H9 (cell line): ENCODE data around the gene SLCO2A1. TPM values are rescaled to one million over a fixed set of nuclear protein-coding genes. Genes with fewer than 3 reads are reported as not detected.

Experiments
- DNase-seq: peaks from one replicate; pipeline ENCODE4 v3.0.0-alpha.2; 2017
- H2AFZ ChIP-seq: one replicate; pipeline ENCODE4 v1.6.1; 2013; ENCODE audit warnings: mild to moderate bottlenecking, low read length, control low read depth, moderate library complexity
- H2AK5ac ChIP-seq: 2 replicates; pipeline ENCODE4 v1.6.1; 2013; ENCODE audit warnings: low read length, control low read depth, mixed read lengths; ENCODE audit not compliant: insufficient read length
- H2BK120ac ChIP-seq: one replicate; pipeline ENCODE4 v1.6.1; 2013; ENCODE audit warnings: low read depth, mild to moderate bottlenecking, low read length, control low read depth, inconsistent platforms; ENCODE audit not compliant: poor library complexity, severe bottlenecking
- H2BK12ac ChIP-seq: 2 replicates; pipeline ENCODE4 v1.6.1; 2013; ENCODE audit warnings: low read length, control low read depth, mixed read lengths, low read depth; ENCODE audit not compliant: insufficient read length
- H2BK15ac ChIP-seq: 2 replicates; pipeline ENCODE4 v1.6.1; 2013; ENCODE audit warnings: low read depth, low read length, control low read depth
- H2BK20ac ChIP-seq: one replicate; pipeline ENCODE4 v1.6.1; 2013; ENCODE audit warnings: low read depth, mild to moderate bottlenecking, low read length, control low read depth, inconsistent platforms; ENCODE audit not compliant: poor library complexity, severe bottlenecking
- H2BK5ac ChIP-seq: 2 replicates; pipeline ENCODE4 v1.6.1; 2013; ENCODE audit warnings: low read length, control low read depth, mixed read lengths; ENCODE audit not compliant: insufficient read length
- H3K14ac ChIP-seq: 2 replicates; pipeline ENCODE4 v1.6.1; 2013; ENCODE audit warnings: low read length, control low read depth; ENCODE audit not compliant: insufficient read depth
- H3K18ac ChIP-seq: 2 replicates; pipeline ENCODE4 v1.6.1; 2013; ENCODE audit warnings: low read depth, mild to moderate bottlenecking, mixed read lengths, low read length, control low read depth; ENCODE audit not compliant: insufficient read length
- H3K23ac ChIP-seq: 2 replicates; pipeline ENCODE4 v1.6.1; 2013; ENCODE audit warnings: low read length, control low read depth, mixed read lengths, low read depth; ENCODE audit not compliant: insufficient read length
- H3K23me2 ChIP-seq: 2 replicates; pipeline ENCODE4 v1.6.1; 2013; ENCODE audit warnings: low read depth, mild to moderate bottlenecking, mixed read lengths, low read length, control low read depth; ENCODE audit not compliant: insufficient read length, poor library complexity, severe bottlenecking
- H3K27ac ChIP-seq: 2 replicates; pipeline ENCODE4 v1.5.1; 2013; ENCODE audit warnings: low read length, control low read depth, mixed read lengths, low read depth; ENCODE audit not compliant: insufficient read length
- H3K27me3 ChIP-seq: 2 replicates; pipeline ENCODE4 v1.6.1; 2013; ENCODE audit warnings: low read length, control low read depth, inconsistent platforms; ENCODE audit not compliant: insufficient read depth
- H3K4ac ChIP-seq: 2 replicates; pipeline ENCODE4 v1.6.1; 2013; ENCODE audit warnings: low read depth, mild to moderate bottlenecking, control low read depth, inconsistent platforms, low read length, moderate library complexity
- H3K4me1 ChIP-seq: 2 replicates; pipeline ENCODE4 v1.6.1; 2013; ENCODE audit warnings: low read length, control low read depth, inconsistent platforms; ENCODE audit not compliant: insufficient read depth
- H3K4me2 ChIP-seq: 2 replicates; pipeline ENCODE4 v1.6.1; 2013; ENCODE audit warnings: low read length, control low read depth, mixed read lengths; ENCODE audit not compliant: insufficient read length, insufficient read depth
- H3K56ac ChIP-seq: 2 replicates; pipeline ENCODE4 v1.6.1; 2013; ENCODE audit warnings: low read depth, mild to moderate bottlenecking, mixed read lengths, low read length, control low read depth; ENCODE audit not compliant: insufficient read length
- H3K79me1 ChIP-seq: 2 replicates; pipeline ENCODE4 v1.6.1; 2013; ENCODE audit warnings: low read depth, mild to moderate bottlenecking, moderate library complexity, low read length, control low read depth, inconsistent platforms; ENCODE audit not compliant: insufficient read depth, poor library complexity, severe bottlenecking
- H3K79me2 ChIP-seq: 2 replicates; pipeline ENCODE4 v1.6.1; 2013; ENCODE audit warnings: low read length, control low read depth, inconsistent platforms; ENCODE audit not compliant: insufficient read depth
- H3K9ac ChIP-seq: 2 replicates; pipeline ENCODE4 v1.6.1; 2013; ENCODE audit warnings: low read length, control low read depth, mixed read lengths; ENCODE audit not compliant: insufficient read length; ENCODE audit errors: extremely low read depth
- H3K9me3 ChIP-seq: one replicate; pipeline ENCODE4 v1.6.1; 2013; ENCODE audit warnings: low read depth, low read length, inconsistent platforms; ENCODE audit not compliant: control insufficient read depth
- H3T11ph ChIP-seq: one replicate; pipeline ENCODE4 v1.6.1; 2013; ENCODE audit warnings: mild to moderate bottlenecking, low read length, control low read depth, inconsistent platforms
- H4K20me1 ChIP-seq: one replicate; pipeline ENCODE4 v1.6.1; 2013; ENCODE audit not compliant: control insufficient read depth, insufficient read length, insufficient read depth
- H4K5ac ChIP-seq: 2 replicates; pipeline ENCODE4 v1.6.1; 2013; ENCODE audit warnings: low read depth, mild to moderate bottlenecking, mixed read lengths, low read length, control low read depth; ENCODE audit not compliant: insufficient read length
- H4K8ac ChIP-seq: replicated peaks from 2 replicates; pipeline ENCODE4 v1.6.1; 2013; ENCODE audit warnings: low read length, control low read depth, mixed read lengths, low read depth; ENCODE audit not compliant: insufficient read length
- H4K91ac ChIP-seq: 2 replicates; pipeline ENCODE4 v1.6.1; 2013; ENCODE audit warnings: low read depth, mild to moderate bottlenecking, moderate library complexity, mixed read lengths, low read length, control low read depth; ENCODE audit not compliant: insufficient read length
- H3K27ac Mint-ChIP-seq, 3 experiments: 2 replicates in 2 of 3; 3 replicates in 1 of 3; pipeline ENCODE4 v1.8.0; 2020 to 2021; ENCODE audit warnings: mixed read lengths in 3 of 3, mild to moderate bottlenecking in 1 of 3, moderate library complexity in 1 of 3
- H3K27me3 Mint-ChIP-seq: 2 replicates; pipeline ENCODE4 v1.8.0; 2021; ENCODE audit warnings: low read depth, mild to moderate bottlenecking, moderate library complexity, mixed read lengths
- H3K36me3 Mint-ChIP-seq, 3 experiments: 2 replicates in 2 of 3; 3 replicates in 1 of 3; pipeline ENCODE4 v1.8.0; 2020 to 2021; ENCODE audit warnings: low read depth in 3 of 3, mixed read lengths in 3 of 3; ENCODE audit not compliant: insufficient read depth in 1 of 3
- H3K4me1 Mint-ChIP-seq, 2 experiments: 2 replicates each; pipeline ENCODE4 v1.8.0; 2020; ENCODE audit warnings: mixed read lengths in 2 of 2
- H3K4me3 Mint-ChIP-seq, 2 experiments: 2 replicates in 1 of 2; 3 replicates in 1 of 2; pipeline ENCODE4 v1.8.0; 2020 to 2021; ENCODE audit warnings: mild to moderate bottlenecking in 2 of 2, mixed read lengths in 2 of 2, moderate library complexity in 1 of 2
- H3K9me3 Mint-ChIP-seq, 2 experiments: 2 replicates in 1 of 2; 3 replicates in 1 of 2; pipeline ENCODE4 v1.8.0; 2020; ENCODE audit warnings: mild to moderate bottlenecking in 2 of 2, mixed read lengths in 2 of 2, moderate library complexity in 1 of 2
- CTCF ChIP-seq: fragments of 200-600 bp; sonication (generic); conservative IDR thresholded peaks from 3 replicates; pipeline ENCODE4 v1.8.0; 2021; ENCODE audit warnings: antibody characterized with exemption, mild to moderate bottlenecking
- WGBS: extraction: QIAGEN DNeasy Blood & Tissue Kit; methylation state at CpG from one replicate; pipeline ENCODE4 v1.1.7; 2013; ENCODE audit warnings: missing lambda C conversion rate, low lambda C conversion rate, mixed read lengths; ENCODE audit not compliant: insufficient read length; ENCODE audit errors: extremely low coverage; 5-methylcytosine and 5-hydroxymethylcytosine counted together
- total RNA-seq: library from RNA; stranded (reverse); gene quantifications from 2 replicates; pipeline ENCODE4 v1.2.1, GENCODE V29; 2021

Gene SLCO2A1
- total RNA-seq, 1 experiment from 2014 or later = 0.98 TPM

- Histone ChIP-seq H3K79me1 (no peaks in the 10 kb centered on the region), H3K14ac (no peak overlapping the region), H3T11ph (no peak overlapping the region), H3K27me3 (no peaks in the 10 kb centered on the region), H2BK12ac (no peak overlapping the region), H4K5ac (no peak overlapping the region), H2BK120ac (no peak overlapping the region), H2AFZ (no peak overlapping the region), H3K4ac (no peak overlapping the region), H3K23me2 (no peaks in the 10 kb centered on the region), H3K9ac (no peak overlapping the region), H3K27ac (no peak overlapping the region), H3K79me2 (no peaks in the 10 kb centered on the region), H3K4me2 (no peak overlapping the region), H2BK15ac (no peak overlapping the region), H3K23ac (no peak overlapping the region), H4K8ac (no peak overlapping the region), H4K91ac (no peak overlapping the region), H3K18ac (no peak overlapping the region), H3K56ac (no peak overlapping the region), H2BK20ac (no peak overlapping the region), H2AK5ac (no peak overlapping the region), H4K20me1 (no peaks in the 10 kb centered on the region), H3K4me1 (no peaks in the 10 kb centered on the region), H2BK5ac (no peak overlapping the region), H3K9me3 (no peaks in the 10 kb centered on the region)
- Mint-ChIP-seq H3K9me3 (peaks cover 0 to 5% of the 10 kb centered on the region in 2 experiments; a peak in 3 of 5 replicates), H3K36me3 (peaks cover 0 to 6% (median 3%) of the 10 kb centered on the region in 3 experiments; a peak in 3 of 7 replicates), H3K4me1 (peaks cover 5 to 18% of the 10 kb centered on the region in 2 experiments), H3K27ac (no peak overlapping the region), H3K27me3 (peaks cover 9% of the 10 kb centered on the region), H3K4me3 (no peak overlapping the region)
- no CpG with 5 or more reads among the region's 7 CpGs for WGBS
- no peak for DNase-seq
- TF ChIP-seq CTCF = no peak
Measured at GRCh38 chr3:133886031-133886722, 143.5 kb downstream of the SLCO2A1 start.
